ENCODE measurements around the gene PEPD.

The PEPD gene

GRCh38 chr19:33436360-33437345, 84.9 kb downstream of the PEPD start:
- no peak for DNase-seq

DNA sequence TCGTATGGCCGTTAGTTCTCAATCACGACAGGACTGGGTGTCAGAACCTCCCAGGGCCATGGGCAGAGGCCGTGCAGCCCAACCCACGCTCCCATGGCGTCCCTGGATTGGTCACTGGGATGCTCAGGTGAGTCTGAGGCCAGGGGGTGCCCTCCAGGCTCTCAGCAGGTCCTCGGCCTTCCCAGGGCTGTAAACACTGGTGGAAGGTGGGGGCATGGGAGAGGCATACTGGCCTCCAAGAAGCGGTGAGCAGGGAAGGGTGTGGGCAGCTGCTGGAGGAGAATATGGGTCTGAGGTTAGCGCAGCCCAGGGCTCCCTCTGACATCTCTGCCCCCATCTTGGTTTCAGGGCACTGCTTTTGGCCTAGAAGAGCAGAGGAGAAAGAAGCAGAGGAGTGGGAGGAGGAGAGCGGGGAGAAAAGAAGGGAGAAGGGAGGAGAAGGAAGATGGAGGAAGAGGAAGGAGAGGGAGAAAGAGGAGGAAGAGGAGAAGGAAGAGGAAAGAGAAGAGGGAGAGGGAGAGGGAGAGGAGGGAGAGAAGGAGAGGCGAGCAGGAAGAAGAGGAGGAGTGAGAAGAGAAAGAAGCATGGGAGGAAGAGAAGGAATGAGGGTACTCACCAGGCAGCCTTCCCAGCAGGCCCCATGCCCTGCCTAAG, 85.8 kb downstream of the PEPD start:
- no peak for DNase-seq

DNA sequence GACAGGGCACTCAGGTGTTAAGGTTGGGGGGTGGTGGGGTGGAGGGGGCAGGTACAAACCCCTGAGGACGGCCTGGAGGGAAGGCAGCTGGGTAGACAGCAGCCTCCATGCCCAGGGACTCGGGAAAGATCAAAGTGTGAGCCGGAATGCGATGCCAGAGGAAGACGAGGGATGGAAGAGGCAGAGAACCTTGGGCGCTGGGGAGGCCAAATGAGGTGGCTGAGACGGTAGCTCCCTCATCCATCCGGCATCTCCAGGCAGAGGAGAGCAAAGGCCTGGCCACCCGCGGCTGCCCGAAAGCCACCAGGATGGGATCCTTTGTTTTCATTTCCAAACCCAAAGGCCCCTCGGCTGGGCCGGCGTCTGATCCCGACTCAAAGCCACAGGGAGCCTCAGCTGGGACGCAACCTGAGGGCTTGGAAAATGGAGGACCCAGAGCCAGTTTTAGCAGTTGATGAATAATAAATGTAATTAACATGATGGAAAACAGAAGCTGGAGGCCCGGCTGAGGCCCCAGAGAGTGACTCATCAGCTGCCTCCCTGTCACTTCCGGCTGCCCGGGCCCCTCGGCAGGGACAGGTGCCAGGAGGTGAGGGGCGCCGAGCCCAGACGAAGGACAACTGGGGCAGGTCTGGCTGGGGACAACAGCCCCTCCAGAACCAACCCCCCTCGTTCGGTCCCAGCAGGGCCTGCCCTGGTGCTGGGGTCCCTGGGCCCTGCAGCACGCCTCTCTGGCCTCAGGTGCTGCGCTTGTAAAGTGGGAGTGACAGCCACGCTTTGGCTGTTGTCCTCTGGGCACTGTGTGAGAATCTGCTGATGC, 86.5 kb downstream of the PEPD start:
- no peak for DNase-seq

DNA sequence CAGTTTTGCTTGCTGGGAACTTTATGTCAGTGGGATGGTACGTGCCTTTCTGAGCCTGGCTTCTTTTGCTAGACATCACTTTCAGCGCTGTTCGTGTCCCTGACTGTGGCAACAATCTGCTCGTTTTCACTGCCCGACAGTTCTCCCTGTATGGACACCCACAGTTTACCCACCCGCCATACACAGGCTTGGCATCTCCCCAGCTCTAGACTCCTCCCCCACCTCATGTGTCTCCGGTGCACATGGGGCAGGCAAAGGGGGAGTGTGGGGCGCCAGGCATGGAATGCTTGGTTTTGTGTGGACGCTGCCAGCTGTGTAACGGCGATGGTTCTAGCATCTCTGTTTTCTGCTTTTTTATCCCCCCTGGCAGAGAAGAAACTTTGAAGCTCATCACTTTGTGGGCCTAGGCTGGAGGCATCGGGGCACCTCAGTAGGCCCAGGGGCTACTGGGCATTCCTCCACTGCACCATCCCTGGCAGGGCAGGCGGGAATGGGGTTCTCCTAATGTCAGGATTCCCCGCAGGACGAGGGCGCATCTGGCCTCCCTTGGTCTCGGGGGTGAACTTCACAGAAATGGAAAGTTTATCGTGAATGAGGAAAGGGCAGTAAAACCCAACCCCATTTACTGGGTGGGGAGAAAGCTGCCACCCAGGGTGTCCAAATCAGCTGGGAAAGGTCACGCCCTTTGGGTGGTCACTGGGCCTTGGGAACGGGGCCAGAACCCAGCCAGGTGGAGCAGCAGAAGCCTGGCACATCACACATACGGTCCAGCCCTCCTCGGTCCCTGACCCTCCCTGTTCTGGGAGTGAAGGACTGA, 87.3 kb downstream of the PEPD start:
- DNase-seq, result no peak

DNA sequence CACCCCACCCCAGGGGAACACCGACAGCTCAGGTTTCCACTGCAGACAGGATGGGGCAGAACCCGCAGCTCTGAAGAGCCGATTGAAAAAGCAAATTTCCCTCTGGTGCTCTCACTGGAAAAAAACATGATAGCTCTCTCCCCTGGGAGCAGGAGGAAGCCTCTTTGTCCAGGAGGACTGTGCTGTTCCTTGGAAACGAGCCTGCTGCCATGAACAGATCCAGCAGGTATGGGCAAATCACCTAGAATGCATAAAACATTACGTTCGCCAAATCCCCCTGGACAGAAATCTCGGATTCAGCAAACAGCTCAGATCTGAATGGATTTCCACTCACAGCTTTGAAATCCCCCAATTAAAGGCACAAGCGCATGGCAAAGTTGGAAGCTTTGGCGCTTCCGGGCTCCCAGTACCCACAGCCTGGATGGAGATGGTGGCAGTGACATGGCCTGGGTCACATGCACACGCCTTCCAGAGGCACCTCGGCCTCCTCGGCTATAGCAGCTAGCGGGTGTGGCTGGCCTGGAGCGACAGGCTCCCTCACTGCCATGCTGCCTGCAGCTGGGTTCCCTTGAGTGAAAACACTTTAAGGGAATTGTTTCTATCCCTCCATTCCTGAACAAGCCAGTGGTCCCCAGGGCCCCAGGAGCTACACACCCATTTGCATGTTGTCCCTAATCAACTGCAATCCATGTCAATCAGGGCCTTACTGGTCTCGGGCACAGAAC, 89.0 kb downstream of the PEPD start:
- no peak for DNase-seq

DNA sequence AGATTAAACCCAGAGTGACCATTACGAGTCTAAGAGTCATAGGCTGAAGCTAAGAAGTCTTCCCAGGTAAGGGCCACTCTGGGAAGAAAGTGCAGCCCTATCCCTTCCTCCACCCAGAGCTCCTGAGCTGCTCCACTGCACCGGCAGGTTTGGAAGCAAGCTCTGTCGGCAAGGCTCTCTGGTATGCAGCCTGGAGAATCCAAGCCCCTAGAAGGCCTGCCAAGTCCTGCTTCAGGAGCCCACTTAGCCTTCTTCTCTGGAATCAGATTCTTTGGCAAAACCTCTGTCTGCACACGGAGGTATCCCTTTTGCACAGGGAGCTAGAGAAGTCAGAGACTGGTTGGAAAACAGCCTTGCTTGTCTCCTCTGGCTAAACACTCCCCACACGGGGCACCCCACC, 89.6 kb downstream of the PEPD start:
- DNase-seq, result no peak

GRCh38 chr19:33430674-33431277, 90.8 kb downstream of the PEPD start:
- DNase-seq, result peak; percentile 11

GRCh38 chr19:33429891-33430673, 91.5 kb downstream of the PEPD start:
- DNase-seq, result no peak

GRCh38 chr19:33428627-33429125, 92.9 kb downstream of the PEPD start:
- no peak for DNase-seq

- DNase-seq, result no peak
These were observed 93.6 kb downstream of the PEPD start for GRCh38 chr19:33427801-33428626.

DNA sequence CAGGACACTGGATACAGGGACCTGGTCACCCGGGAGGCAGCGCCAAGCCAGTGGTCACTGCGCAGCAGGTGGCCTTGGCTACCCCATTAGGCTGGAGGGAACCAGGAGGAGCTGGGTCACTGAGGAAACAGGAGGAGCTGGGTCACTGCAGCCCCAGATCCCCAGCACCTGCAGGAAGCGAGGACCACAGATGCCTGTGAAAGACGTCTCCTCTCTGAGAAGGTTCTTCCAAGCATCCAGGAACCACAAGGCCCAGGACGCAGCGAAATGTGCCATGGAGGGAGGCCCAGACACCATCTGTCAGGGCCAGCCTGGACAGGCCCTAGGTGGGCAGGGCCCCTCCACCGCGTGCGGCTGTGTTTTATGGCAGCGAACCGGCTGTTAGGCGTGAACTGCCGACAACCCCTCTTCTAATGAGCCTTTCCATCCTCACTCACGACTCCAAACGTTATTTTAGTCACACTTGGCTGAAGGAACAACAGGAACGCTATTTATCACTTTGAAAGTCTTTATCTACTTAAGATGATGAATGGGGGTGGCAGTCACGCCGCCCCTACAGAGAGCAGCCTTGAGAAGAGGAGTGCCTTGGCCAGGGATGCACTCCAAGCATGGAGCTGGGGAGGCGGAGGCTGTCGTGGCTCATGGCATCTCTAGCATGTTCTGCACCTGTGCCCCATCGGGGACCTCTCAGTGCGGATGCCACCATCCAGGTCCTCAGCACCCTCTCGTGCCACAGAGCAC, 94.8 kb downstream of the PEPD start:
- DNase-seq, result no peak

DNA sequence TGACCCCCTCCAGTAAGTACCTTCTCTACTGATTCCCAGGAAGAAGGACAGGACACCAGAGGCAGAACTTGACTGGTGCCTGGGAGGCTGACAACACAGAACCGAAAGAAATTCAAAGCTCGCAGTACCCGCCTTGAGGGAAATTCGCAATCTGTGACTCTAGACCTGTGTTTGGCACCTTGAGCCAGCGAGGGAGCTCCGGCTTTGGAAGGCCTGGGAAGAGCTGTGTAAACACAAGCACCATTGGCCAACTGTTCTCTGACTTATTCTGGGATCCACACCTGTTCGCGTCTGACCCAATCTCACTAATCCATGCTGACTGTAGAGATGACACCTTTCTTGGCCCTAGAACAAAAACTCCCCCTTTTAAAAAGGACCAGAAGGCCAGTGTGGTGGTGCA, 97.4 kb downstream of the PEPD start:
- no peak for DNase-seq

DNA sequence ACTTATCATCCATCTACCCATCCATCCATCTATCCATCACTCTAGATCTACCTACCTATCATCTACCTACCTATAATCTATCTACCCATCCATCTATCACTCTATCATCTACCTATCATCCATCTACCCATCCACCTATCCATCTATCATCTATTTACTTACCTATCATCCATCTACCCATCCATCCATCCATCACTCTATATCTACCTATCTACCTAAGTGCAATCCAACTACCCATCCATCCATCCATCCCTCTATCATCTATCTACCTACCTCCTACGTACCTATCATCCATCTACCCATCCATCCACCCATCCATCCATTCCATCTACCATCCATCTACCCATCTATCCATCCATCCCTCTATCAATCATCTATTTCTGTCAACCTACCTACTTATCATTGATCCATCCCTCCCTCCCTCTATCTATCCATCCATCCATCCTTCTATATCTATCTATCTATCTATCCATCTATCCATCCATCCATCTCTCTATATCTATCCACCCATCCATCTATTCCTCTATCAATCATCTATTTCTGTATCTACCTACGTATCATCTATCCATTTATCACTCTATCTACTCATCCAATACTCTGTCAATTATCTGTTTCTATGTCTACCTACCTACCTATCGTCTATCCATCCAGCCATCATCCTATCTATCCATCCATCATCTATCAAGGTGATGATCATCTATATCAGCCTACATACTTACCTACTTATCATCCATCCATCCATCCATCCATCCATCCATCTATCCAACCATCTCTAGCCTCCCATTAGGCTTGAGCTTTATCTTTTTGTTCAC, 99.0 kb downstream of the PEPD start:
- DNase-seq, result no peak

- DNase-seq, result no peak
These were observed 100.2 kb downstream of the PEPD start for GRCh38 chr19:33421368-33421767.

GRCh38 chr19:33420821-33421220, 100.8 kb downstream of the PEPD start:
- DNase-seq, result no peak

DNA sequence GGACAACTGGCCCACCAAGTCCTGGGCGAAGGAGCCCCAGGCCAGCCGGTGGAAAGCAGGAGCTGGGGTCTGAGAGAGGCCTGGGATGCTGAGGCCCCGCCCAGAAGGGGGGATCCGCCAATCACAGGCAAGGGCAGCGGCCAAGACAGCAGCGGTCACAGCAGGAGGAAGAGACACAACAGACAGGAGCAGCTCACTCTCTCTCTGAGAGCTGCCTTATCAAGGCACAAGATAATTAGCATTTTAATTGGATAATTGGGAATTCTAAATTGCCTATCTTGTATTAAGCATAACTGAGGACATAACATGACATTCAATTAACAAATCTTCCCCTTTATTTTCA, 101.8 kb downstream of the PEPD start:
- DNase-seq, result no peak
